GM19468 (cell line): ENCODE measurements around the gene SPDEF.

Source experiments
- ATAC-seq: cut with Tn5 transposase; IDR thresholded peaks from one replicate; pipeline ENCODE4 v1.9.1; 2021; ENCODE audit warnings: mild to moderate bottlenecking, moderate library complexity, moderate number of reproducible peaks; ENCODE audit not compliant: unreplicated experiment; ENCODE audit errors: extremely low read depth

Gene SPDEF

GRCh38 chr6:34565722-34566137 lies 9.6 kb upstream of the SPDEF start:
- ATAC-seq: no peak

GRCh38 chr6:34564181-34564580 lies 8.1 kb upstream of the SPDEF start:
- no peak for ATAC-seq

GRCh38 chr6:34563513-34563870 lies 7.4 kb upstream of the SPDEF start:
- ATAC-seq: no peak

- no peak for ATAC-seq
Measured at GRCh38 chr6:34562861-34563512, 6.9 kb upstream of the SPDEF start.

DNA sequence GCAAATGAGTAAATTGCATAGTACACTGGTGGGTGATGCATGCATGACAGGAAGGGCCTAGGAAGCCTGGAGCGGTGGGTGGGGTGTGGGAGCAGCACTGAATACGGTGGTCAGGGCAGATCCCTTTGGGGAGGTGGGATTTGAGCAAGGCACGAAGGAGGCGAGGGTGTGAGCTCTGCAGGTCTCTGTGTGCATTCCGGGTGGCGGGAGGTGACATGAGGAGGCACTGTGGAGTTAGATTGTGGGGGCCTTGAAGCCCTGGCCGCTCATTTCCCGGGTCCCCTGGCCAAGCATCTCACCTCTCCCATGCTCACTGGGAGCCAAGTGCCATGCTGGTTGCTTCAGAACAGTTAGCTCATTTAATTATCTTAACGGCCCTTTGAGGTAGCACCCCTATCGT lies 6.2 kb upstream of the SPDEF start:
- ATAC-seq: no peak

- ATAC-seq: no peak
Measured at GRCh38 chr6:34561227-34561530, 5.0 kb upstream of the SPDEF start.

GRCh38 chr6:34560366-34561226 lies 4.5 kb upstream of the SPDEF start:
- no peak for ATAC-seq

DNA sequence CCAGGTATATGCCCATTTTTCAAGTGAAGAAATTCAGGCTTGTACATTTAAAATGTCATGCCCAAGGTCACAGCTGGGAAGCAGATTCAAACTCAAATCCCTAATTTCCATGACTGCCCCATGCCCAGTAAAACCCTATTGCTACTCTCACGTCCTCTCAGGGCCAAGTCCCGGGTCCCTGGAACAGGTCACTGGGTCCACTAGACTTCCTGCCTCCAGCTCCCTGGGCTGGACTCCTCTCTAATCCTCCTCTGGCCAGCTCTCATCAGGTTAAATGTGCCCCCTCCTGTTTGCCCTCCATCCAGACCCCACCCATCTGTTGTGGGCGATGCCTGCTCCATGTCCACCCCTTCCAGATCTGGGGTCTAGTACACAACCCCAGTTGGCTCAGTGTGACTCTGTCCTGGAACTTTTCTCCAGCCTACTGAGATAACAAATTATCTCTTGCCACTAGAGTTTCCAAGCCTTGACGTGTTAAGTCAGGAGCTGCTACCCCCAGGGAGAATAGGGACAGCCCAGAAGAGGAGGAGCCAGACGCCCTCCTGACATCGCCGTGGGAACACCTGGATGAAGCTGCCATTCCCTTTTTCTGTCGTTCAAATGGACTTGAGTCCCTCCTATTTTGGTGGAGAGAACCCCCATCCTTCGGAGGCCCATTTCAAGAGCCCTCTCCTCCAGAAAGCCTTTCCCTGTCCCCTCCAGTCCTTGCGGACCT lies 3.7 kb upstream of the SPDEF start:
- ATAC-seq: no peak

- ATAC-seq: no peak
Measured at GRCh38 chr6:34558172-34558714, 2.1 kb upstream of the SPDEF start.

DNA sequence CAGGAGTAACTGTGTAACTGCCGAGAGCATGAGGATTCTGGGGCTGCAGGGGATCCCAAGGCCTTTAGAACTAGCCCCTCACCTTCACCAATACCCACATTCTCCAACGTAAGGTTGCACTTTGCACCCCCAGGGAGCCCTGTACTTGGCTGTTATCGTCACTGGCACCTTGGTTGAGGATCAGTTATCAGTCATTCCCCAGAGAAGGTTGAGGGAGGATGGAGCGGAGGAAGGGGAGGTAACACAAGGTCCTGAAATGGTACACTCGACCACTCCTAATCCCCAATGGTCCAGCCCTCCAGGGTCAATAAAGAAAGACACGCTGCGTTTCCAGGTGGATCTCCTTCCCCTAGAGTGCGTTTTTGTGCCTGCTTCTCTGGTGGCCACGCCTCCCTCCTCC lies 1.1 kb upstream of the SPDEF start:
- ATAC-seq: no peak

DNA sequence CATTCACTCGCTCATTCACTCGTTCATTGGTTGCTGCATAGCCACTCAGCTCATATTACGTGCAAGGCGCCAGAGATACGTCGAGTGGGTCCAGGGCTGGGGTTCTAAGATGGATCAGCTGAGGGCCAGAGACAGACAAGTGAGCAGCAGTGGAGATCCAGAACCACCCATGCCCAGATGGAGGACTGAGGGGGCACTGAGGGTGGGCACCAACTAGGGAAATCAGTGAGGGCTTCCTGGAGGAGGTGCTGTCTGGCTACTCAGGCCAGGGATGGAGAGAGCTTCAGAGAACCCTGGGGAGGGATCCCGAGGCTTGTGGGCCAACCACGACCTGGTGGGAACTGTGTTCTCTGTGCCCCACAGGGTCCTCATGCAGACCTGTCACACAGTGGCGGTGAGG lies 364 bp upstream of the SPDEF start:
- ATAC-seq: no peak

GRCh38 chr6:34555328-34555727 lies 801 bp downstream of the SPDEF start:
- ATAC-seq: no peak

DNA sequence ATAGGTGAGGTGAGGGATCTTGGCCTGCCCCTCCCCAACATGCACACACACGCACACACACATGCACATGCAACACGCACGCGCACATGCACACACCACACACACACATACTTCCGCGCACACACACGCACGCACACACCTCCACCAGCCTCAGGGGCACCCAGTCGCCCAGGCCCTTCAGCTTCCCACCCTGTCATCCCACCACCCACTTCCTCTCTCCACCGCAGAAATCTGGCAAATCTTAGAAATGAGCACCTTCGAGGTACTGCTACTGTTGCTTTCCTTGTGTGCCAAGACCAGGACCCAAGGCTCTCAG lies 1.2 kb downstream of the SPDEF start:
- ATAC-seq: no peak

DNA sequence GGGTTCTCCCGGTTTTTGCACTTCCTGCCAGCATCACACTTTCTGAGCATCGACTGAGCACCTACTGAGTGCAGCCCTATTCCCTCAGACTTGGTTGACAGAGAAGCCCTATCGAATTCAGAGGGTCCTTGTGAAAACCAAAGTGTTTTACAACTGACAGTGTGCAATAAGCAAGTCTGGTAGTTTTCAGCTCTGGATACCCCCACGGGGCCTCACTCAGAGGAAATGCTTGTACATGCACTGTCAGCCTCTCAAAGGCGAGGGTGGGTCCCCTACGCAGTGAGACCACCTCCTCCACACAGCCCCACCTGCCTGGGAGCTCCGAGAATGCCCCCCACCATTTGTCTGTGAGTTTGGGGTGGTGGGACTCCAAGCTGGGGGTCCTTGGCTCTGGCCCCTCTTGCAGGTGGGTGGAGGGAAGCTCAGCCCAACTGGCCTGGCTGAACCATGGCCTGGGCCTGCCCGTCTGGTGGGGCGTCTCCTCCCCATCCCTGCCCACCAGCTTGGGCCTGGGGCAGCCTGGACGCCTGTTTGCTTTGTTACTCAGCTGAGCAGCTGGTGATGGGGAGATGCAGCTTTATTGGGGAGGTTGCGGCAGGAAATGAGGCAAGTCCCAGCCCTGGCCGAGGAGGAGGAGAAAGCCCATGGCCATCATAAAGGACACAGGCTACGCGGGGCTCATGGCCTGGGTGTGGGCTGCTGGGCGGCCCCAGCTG lies 1.7 kb downstream of the SPDEF start:
- ATAC-seq: no peak

DNA sequence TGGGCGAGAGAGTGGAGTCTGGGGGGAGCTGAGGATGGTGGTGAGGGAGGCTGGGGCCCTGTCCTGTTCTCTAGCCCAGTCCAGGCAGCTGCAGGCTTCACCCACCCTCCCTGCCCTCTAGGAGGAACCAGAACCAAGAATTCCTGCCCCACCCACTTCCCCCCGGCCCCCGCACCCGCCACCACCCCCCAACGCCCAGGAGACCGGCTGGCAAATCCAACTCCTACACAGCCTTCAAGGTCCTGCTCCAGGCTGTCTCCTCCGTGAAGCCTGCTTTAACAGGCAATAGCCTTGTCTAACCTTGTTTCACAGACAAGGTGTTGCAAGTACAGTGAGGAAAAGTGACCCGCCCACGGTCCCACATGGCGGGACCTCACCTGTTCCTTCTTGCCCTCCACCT lies 2.4 kb downstream of the SPDEF start:
- no peak for ATAC-seq

DNA sequence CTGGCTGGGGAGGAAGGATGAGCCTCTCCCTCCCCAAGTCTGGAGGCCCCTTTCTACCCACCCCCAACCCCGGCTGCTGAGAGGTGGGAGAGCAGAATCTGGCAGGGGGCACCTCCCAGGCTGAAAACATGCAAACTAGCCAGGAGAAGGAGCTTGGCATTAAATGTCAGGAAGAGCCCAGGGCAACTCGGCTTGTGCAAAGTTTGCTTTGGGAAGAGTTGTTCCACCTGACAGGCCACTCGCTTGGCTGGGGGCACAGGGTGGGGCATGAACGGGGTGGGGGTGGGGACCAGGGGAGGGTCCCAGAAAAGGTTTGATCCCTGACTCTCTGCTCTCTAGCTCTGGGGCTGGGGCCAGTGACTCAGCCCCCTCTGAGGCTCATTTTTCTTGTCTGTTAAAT lies 3.0 kb downstream of the SPDEF start:
- ATAC-seq: no peak

GRCh38 chr6:34552620-34553019 lies 3.5 kb downstream of the SPDEF start:
- no peak for ATAC-seq

DNA sequence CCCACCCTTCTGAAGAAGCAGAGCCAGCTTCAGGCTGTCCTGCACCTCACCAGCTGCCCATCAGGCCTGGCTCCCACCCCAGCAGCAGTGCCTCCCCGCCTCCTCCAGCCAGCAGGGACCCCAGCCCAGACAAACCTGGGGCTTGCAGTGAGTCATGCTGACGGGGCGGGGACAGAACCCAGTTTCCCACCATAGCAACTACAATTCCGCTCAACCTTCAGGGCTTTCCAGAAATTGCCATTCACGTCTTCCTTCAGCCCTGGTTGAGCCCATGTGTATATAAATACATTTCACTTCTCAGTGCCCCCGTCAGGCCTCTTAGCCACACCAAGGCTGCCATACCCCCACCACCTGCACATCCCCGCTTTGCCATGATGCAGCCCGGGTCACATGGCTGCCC lies 4.4 kb downstream of the SPDEF start:
- ATAC-seq: no peak

DNA sequence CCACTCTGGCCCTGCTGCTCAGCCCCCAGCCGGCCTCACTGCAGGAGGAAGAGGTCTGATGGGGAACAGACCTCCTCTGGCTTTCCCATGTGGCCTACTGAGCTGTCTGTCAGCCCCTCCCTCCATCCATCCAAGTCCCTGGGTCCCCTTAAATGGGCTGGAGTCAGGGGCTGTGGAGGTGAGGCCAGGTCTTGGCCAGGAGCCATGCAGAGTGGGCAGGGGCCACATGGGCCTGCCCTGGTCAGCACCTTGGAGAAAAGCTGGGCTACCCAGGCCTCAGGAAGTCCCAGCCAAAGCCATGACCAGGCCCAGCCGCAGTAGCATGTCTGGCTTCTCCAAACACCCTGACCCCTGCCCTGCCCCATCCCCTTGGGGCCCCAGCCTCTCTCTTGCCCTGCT lies 6.3 kb downstream of the SPDEF start:
- ATAC-seq: no peak

DNA sequence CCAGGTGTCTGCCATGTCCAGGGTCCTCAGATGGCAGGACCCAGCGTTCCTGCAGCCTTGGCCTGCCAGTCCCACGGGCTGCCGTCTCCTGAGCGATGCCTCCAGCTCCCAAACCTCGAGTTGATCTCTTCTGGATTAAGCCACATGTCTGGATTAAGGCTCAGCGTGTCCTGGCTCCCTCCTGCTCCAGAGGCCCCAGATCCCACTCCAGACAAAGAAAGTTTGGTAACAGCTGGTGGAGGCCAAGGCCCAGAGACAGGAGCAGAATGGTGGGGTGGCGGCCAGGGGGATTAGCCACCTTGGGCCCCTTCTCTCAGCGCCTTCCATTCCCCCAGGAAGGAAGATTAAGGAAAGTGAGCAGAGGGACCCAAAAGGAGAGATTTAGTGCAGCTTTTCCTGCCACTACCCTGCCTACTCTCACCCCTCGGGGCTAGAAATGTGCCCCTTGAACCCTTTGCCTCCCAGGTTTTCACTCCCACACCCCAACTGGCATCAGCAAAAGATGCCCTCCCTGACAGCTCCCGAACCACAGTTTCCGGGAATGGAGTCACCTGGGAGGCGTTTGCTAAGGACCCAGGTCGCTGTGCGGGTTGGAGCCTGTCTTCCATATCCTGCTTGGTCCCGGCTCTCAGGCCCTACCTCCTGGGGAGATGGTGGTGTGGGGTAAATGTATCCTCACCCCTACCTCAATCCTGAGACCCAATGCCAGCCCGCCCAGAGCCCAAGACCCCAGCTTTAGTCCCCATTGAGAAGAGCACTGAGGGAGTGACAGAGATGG lies 6.9 kb downstream of the SPDEF start:
- ATAC-seq: no peak
